Endometrial microvascular endothelial cells (primary cell): ENCODE measurements around the gene UBL3. TPM values are rescaled to one million over a fixed set of nuclear protein-coding genes. Genes with fewer than 3 reads are reported as not detected.

ENCODE experiments used
- in situ Hi-C: cut with HindIII; loops from 2 replicates; pipeline ENCODE4 v1.10.0; 2017; ENCODE audit warnings: low sequenced_read_pairs, low pct_unique_long_range_greater_than_20kb; ENCODE audit errors: inconsistent ontology term
- total RNA-seq: library from RNA; depleted of rRNA; stranded (reverse); fragments of >200 nt; gene quantifications from one replicate; pipeline ENCODE4 v1.2.3, GENCODE V29; 2015; ENCODE audit errors: inconsistent ontology term

The UBL3 gene
- total RNA-seq, 1 donor from 2014 or later = 9.3 TPM

- in situ Hi-C loops = no loop called here
These were observed 9.6 kb upstream of the UBL3 start for GRCh38 chr13:29859971-29860370.

GRCh38 chr13:29858667-29859066 is 8.2 kb upstream of the UBL3 start:
- in situ Hi-C loops = no loop called here

DNA sequence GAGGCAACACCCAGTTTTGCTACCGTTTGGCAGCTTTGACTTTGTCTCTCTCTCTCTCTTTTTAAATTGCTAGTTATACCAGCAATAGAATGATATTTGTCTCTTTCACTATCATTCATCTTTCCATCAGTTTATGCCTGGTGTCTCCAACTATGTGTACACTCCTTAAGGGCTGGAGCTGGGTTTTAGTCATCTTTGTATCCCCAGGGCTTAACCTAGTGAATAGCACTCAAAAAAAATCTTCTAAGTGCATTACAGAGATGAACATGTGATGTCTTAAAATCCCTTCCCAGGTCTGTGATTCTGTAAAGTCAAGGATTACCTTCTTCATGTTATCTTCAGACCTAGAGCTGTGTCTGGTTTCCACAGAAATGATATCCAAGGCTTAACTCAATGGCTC is 7.8 kb upstream of the UBL3 start:
- in situ Hi-C loops = no loop called here

DNA sequence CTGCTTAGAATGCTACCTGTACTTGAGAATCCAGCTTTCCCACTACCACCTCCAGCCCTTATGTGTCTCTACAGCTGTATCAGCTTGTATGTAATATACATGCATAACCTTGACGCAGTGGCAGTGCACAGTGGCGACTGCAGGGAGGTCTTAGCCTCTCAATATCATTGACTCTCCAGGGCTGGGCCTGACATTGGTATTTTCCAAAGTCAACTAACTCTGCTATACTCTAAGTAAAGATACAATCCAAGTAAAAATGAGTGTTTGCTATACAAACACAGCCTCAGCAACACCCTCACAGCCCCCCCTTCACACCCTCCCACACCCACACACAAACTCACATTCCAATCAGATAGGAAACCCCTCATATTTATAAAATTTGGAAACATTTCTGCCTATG is 6.7 kb upstream of the UBL3 start:
- in situ Hi-C loops = no loop called here

DNA sequence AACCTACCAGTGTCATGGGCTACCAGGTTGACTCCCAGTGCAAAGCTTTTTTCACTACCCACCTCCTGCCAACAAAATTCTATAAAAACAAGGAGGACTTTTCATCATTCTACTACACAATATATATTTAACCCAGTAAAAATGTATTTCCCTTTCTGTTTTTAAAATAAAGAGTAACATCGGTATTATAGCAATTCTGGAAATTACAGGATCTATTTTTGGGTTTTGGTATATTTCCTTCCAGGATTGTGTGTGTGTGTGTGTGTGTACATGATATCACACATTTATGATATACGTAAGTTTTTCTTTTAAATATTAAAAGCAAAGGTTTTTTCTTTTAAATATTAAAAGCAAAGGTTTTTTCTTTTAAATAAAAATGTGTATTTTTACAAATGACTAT is 6.0 kb upstream of the UBL3 start:
- in situ Hi-C loops = no loop called here

- in situ Hi-C loops = no loop called here
These were observed 5.4 kb upstream of the UBL3 start for GRCh38 chr13:29855784-29856183.

- in situ Hi-C loops = no loop called here
These were observed 4.6 kb upstream of the UBL3 start for GRCh38 chr13:29855009-29855408.

GRCh38 chr13:29853131-29853530 is 2.7 kb upstream of the UBL3 start:
- in situ Hi-C loops = no loop called here

GRCh38 chr13:29852472-29853054 is 2.1 kb upstream of the UBL3 start:
- in situ Hi-C loops = no loop called here

DNA sequence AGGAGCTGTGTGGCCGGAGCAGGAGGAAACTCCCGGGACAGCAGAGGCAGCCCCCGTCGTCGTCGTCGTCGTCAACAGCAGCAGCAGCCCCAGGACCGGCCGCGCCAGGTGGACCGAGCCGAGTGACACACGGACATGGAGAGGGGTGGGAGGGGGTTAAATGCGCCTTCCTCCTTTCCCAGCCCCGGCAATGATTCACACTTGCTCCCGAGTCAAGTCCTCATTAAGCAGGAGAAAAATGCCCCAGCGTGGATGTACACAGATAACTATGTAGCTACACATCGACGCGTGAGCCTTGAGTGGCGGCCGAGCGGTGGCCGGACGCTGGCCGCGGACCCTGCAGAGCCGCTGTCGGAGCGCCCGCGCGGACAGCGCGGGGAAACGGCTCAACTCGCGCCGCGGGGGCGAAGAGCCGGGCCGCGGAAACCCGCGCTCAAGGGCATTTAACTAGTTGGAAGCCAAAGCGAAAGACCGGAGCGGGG is 645 bp downstream of the UBL3 start:
- in situ Hi-C loops = no loop called here

DNA sequence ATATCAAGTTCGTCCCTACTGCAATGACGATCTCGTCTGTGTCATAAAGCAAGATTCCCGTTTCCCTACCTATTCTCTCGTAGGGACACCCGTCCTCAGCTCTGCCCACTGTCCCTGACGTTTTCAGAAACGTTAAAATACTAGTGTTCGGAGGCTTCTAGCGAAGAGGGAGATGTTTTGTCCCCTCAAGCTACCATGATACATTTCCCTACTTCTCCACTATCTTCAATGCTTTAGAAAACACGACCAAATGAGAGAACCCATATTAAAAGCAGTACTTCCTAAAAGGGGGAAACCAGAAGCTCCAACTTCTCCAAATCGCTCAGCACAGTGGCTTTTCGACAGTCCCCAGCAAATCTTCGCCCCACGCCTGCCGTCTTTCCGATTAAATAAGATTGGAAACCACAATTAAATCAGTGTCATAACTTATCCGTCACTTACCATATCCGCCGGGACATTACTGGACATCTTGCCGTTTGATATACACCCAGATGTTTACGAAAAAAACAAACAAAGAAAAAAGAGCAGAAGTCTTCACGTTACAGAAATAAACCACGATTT is 1.3 kb downstream of the UBL3 start:
- in situ Hi-C loops = no loop called here

- in situ Hi-C loops = no loop called here
These were observed 2.9 kb downstream of the UBL3 start for GRCh38 chr13:29847501-29847983.

DNA sequence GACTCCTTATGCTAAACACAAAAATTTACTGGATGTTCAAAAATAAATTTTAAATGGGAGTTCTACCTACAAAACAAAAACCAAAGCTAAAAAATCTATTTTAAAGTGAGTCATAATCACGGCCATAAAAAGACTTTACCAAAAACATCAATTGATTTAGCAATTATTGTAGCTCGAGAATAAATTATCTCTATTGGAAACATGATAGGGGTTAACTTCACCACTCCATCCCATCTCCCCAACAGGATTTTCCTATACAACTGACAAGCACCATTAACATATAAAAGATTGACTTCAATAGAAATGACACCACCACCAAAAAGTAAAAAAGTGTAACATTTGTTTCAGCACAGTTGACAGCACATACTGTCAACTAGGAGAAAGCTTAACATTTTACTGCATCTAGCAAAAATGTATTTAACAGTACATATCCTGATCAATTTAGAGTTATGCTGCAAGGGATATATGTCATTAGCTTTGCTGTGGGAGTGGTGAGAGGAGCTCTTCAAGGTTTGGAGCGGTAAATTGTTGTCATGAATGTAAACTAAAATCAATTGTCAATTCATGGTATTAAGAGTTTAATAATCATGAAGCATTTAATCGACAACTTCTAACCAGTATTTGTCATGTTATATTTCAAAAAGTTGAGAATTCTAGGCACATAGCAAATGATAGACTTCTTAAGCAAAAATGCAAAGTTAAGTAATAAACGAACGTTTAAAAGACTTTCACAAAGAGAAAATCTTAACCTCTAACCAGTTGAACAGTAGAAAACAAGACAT is 3.8 kb downstream of the UBL3 start:
- in situ Hi-C loops = no loop called here

DNA sequence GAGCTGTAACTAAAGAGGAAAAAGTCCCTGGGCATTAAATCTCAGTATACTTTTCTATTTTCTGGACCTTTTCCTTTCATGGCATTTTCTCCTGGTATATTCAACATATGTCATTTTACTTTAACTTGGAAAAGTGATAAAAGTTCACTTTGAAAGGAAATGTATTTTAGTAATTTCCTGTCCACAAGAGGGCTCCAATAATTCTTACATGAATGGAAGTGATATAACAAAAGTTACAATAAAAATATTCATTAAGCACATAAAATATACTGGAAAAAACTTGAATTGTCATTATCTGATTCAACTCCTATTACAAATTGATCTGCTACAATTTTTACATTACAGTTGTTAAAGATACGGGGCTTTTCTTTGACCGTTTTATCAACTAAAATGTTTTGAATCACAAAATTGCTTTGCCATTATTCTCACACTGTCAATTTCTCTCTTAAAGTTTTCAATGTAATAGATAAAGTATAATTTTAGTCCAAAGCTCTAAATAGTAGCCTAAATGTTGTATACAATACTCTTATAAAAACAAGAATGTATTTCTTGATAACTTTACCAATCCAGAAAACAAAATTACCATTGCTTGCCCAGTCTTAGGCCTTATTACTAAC is 4.9 kb downstream of the UBL3 start:
- in situ Hi-C loops = no loop called here

- in situ Hi-C loops = no loop called here
These were observed 6.0 kb downstream of the UBL3 start for GRCh38 chr13:29844441-29844840.

DNA sequence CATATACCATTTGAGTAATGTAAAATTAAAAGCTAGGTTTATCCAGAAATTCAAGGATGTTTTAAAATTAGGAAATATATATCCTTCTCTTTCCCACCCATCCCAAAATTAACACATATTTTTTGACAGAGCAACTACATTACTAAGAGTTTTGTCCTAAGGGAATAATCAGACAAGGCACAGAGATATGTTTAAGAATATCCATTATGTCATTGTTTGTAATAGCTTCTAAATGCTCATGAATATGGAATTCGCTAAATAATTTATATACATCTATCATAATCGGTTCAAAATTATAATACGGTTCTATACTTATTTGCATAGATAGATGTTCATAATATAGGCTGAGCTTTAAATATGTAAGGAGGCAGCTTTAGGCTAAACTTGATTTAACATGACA is 9.8 kb downstream of the UBL3 start:
- in situ Hi-C loops = no loop called here

DNA sequence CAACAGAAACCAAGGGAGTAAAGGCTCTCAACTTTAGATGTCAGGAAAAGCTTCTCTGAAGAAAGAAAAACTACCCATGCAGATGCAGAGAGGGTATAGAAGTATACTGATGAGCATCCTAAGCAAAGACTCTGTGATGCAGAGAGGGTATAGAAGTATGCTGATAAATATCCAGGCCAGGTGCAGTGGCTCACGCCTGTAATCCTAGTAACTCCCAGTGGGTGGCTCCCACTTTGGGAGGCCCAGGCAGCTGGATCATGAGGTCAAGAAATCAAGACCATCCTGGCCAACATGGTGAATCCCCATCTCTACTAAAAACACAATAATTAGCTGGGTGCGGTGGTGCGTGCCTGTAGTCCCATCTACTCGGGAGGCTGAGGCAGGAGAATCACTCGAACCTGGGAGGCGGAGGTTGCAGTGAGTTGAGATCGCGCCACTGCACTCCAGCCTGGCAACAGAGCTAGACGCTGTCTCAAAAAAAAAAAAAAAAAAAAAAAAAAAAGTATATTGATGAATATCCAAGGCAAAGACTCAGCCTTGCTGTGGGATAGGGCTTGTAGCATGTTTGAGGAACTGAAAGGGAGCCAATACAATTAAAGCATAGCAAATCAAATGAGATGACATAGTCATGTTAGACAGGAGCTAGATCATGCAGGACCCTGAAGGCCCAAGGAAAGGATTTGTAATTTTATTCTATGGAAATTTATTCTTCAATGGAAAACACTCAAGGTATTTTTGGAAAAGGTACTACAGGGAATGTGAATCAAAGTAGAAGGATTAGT is 14.9 kb downstream of the UBL3 start:
- in situ Hi-C loops = no loop called here

DNA sequence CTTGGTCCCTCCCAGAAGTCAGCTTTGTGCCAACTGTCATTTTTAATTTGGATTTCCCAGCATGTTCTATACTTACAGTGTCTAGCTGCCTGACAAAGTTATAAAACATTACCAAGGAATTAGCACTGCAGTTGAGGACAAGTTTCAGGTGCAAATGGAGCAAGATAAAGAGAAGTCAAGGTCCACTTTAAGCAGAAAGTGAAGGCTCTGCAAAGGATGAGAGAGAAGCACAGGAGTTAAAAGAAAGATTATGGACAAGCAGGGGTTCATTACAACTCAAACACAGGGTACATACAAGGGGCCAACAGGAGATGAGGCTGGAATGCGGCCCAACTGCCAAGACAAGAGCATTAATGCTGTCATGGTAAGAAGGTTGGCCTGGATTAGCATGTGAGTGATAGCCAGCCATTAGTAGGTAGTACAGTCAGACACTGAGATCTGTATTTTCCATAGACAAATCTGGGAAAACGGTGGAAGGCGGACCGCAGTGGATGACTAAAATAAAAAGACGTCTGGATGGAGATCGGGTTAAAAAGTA is 17.6 kb downstream of the UBL3 start:
- in situ Hi-C loops = no loop called here

GRCh38 chr13:29830000-29830399 is 20.4 kb downstream of the UBL3 start:
- in situ Hi-C loops = no loop called here
